OCI-LY1 (cell line): ENCODE data around the gene PLEKHO1.

Experiments
- H2AFZ ChIP-seq: fragments of 200-600 bp; sonication (generic), shearing (Covaris generic); 2 replicates; pipeline ENCODE4 v1.6.0; 2014; ENCODE audit warnings: antibody characterized with exemption, mild to moderate bottlenecking, low read length
- H3F3A ChIP-seq: fragments of 200-600 bp; sonication (generic), shearing (Covaris generic); 2 replicates; pipeline ENCODE4 v1.6.0; 2014; ENCODE audit warnings: mild to moderate bottlenecking, antibody characterized with exemption, low read length, moderate library complexity; ENCODE audit not compliant: insufficient read depth
- H3K27ac ChIP-seq: fragments of 200-600 bp; sonication (generic); 2 replicates; pipeline ENCODE4 v1.5.1; 2014; ENCODE audit warnings: low read length, mixed run types, mild to moderate bottlenecking, low read depth; ENCODE audit not compliant: poor library complexity, severe bottlenecking
- H3K27me3 ChIP-seq: fragments of 200-600 bp; sonication (generic); 2 replicates; pipeline ENCODE4 v1.6.0; 2014; ENCODE audit warnings: antibody characterized with exemption, mild to moderate bottlenecking, low read length, moderate library complexity; ENCODE audit not compliant: insufficient read depth
- H3K36me3 ChIP-seq: fragments of 200-600 bp; sonication (generic); 2 replicates; pipeline ENCODE4 v1.6.1; 2014; ENCODE audit warnings: mild to moderate bottlenecking, antibody characterized with exemption, low read length, moderate library complexity, mixed read lengths; ENCODE audit not compliant: insufficient read depth
- H3K4me1 ChIP-seq: fragments of 200-600 bp; sonication (generic); 2 replicates; pipeline ENCODE4 v1.5.1; 2014; ENCODE audit warnings: mild to moderate bottlenecking, low read length, moderate library complexity; ENCODE audit not compliant: insufficient read depth, severe bottlenecking
- H3K4me2 ChIP-seq: fragments of 200-600 bp; sonication (generic), shearing (Covaris generic); 2 replicates; pipeline ENCODE4 v1.6.1; 2014; ENCODE audit warnings: low read length
- H3K4me3 ChIP-seq: fragments of 200-600 bp; sonication (generic); 2 replicates; pipeline ENCODE4 v1.5.1; 2014; ENCODE audit warnings: low read length, low read depth, mild to moderate bottlenecking, mixed read lengths; ENCODE audit not compliant: poor library complexity, severe bottlenecking
- H3K79me2 ChIP-seq: fragments of 200-600 bp; shearing (Covaris generic); 2 replicates; pipeline ENCODE4 v1.6.1; 2016; ENCODE audit warnings: mixed run types, low read length, mixed read lengths; ENCODE audit not compliant: insufficient read depth
- H3K9ac ChIP-seq: fragments of 200-600 bp; sonication (generic), shearing (Covaris generic); 2 replicates; pipeline ENCODE4 v1.6.1; 2014; ENCODE audit warnings: mild to moderate bottlenecking, low read length, mixed read lengths
- H3K9me2 ChIP-seq: fragments of 200-600 bp; sonication (generic), shearing (Covaris generic); 2 replicates; pipeline ENCODE4 v1.6.1; 2014; ENCODE audit warnings: low read depth, mild to moderate bottlenecking, low read length, mixed read lengths
- H3K9me3 ChIP-seq: fragments of 200-600 bp; shearing (Covaris generic); 2 replicates; pipeline ENCODE4 v1.6.1; 2014; ENCODE audit warnings: low read length, mixed read lengths
- H4K20me1 ChIP-seq: fragments of 200-600 bp; sonication (generic), shearing (Covaris generic); 2 replicates; pipeline ENCODE4 v1.6.0; 2016; ENCODE audit warnings: mild to moderate bottlenecking, low read length; ENCODE audit not compliant: insufficient read depth
- EZH2 ChIP-seq: fragments of 200-600 bp; sonication (generic), shearing (Covaris generic); IDR thresholded peaks from 2 replicates; pipeline ENCODE4 v1.8.0; 2017; ENCODE audit warnings: borderline replicate concordance, mixed run types, mild to moderate bottlenecking, antibody characterized with exemption, low read length, moderate library complexity, mixed read lengths
- TF ChIP-seq, protein P1 (sequence below): fragments of 200-600 bp; sonication (generic), shearing (Covaris generic); IDR thresholded peaks from 2 replicates; pipeline ENCODE4 v1.5.1; 2017; ENCODE audit warnings: mild to moderate bottlenecking, antibody characterized with exemption, low read length, moderate library complexity, mixed read lengths

PLEKHO1 gene

GRCh38 chr1:150126811-150127210 is 22.9 kb upstream of the PLEKHO1 start:
- no peaks in the 10 kb centered on the region for H3F3A ChIP-seq
- no peaks in the 10 kb centered on the region for H3K4me1 ChIP-seq
- H3K4me2 ChIP-seq = no peak overlapping the region
- no peak overlapping the region for H3K4me3 ChIP-seq
- no peaks in the 10 kb centered on the region for H3K36me3 ChIP-seq
- no peaks in the 10 kb centered on the region for H3K9me3 ChIP-seq
- H4K20me1 ChIP-seq = no peaks in the 10 kb centered on the region
- no peak overlapping the region for H3K9ac ChIP-seq
- H3K9me2 ChIP-seq = no peaks in the 10 kb centered on the region
- H3K27me3 ChIP-seq = no peaks in the 10 kb centered on the region
- H3K79me2 ChIP-seq = no peaks in the 10 kb centered on the region
- H2AFZ ChIP-seq = no peak overlapping the region
- H3K27ac ChIP-seq = no peak overlapping the region
- TF ChIP-seq EZH2 = no peak
- TF ChIP-seq, protein P1, sequence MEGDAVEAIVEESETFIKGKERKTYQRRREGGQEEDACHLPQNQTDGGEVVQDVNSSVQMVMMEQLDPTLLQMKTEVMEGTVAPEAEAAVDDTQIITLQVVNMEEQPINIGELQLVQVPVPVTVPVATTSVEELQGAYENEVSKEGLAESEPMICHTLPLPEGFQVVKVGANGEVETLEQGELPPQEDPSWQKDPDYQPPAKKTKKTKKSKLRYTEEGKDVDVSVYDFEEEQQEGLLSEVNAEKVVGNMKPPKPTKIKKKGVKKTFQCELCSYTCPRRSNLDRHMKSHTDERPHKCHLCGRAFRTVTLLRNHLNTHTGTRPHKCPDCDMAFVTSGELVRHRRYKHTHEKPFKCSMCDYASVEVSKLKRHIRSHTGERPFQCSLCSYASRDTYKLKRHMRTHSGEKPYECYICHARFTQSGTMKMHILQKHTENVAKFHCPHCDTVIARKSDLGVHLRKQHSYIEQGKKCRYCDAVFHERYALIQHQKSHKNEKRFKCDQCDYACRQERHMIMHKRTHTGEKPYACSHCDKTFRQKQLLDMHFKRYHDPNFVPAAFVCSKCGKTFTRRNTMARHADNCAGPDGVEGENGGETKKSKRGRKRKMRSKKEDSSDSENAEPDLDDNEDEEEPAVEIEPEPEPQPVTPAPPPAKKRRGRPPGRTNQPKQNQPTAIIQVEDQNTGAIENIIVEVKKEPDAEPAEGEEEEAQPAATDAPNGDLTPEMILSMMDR = no peak

- H3K9me2 ChIP-seq = no peaks in the 10 kb centered on the region
- no peak overlapping the region for H3K4me3 ChIP-seq
- no peaks in the 10 kb centered on the region for H3K79me2 ChIP-seq
- no peak overlapping the region for H3K4me2 ChIP-seq
- no peaks in the 10 kb centered on the region for H3K36me3 ChIP-seq
- H3K4me1 ChIP-seq = no peaks in the 10 kb centered on the region
- H3K9me3 ChIP-seq = no peaks in the 10 kb centered on the region
- no peaks in the 10 kb centered on the region for H3K27me3 ChIP-seq
- H2AFZ ChIP-seq = no peak overlapping the region
- no peak overlapping the region for H3K27ac ChIP-seq
- TF ChIP-seq EZH2 = no peak
- TF ChIP-seq, protein P1 = no peak
- H4K20me1 ChIP-seq = no peaks in the 10 kb centered on the region
- no peak overlapping the region for H3K9ac ChIP-seq
- H3F3A ChIP-seq = no peaks in the 10 kb centered on the region
These were observed 22.3 kb upstream of the PLEKHO1 start for GRCh38 chr1:150127464-150127863.

DNA sequence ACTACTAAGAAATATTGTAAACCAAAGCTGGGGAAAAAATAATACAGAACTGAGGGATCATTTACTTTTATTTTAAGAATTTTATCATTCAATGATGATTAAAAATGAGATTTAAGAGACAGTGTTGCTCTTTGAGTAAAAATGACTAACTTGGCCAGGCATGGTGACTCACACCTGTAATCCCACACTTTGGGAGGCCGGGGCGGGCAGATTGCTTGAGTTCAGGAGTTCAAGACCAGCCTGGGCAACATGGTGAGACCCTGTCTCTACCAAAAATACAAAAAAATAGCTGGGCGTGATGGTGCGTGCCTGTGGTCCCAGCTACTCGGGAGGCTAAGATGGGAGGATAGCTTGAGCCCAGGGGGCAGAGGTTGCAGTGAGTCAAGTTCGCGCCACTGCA is 21.8 kb upstream of the PLEKHO1 start:
- H2AFZ ChIP-seq = no peak overlapping the region
- no peak overlapping the region for H3K4me3 ChIP-seq
- no peaks in the 10 kb centered on the region for H3K79me2 ChIP-seq
- H3K9ac ChIP-seq = no peak overlapping the region
- no peaks in the 10 kb centered on the region for H3K4me1 ChIP-seq
- no peaks in the 10 kb centered on the region for H3K36me3 ChIP-seq
- no peaks in the 10 kb centered on the region for H4K20me1 ChIP-seq
- H3K27me3 ChIP-seq = no peaks in the 10 kb centered on the region
- no peak overlapping the region for H3K4me2 ChIP-seq
- H3K9me3 ChIP-seq = no peaks in the 10 kb centered on the region
- TF ChIP-seq, protein P1 = no peak
- no peak for TF ChIP-seq EZH2
- H3K9me2 ChIP-seq = no peaks in the 10 kb centered on the region
- H3F3A ChIP-seq = no peaks in the 10 kb centered on the region
- H3K27ac ChIP-seq = no peak overlapping the region
